ENCODE results near the gene TSPAN33. TPM values are rescaled to one million over a fixed set of nuclear protein-coding genes. Genes with fewer than 3 reads are reported as not detected.

Gene TSPAN33
- total and polyA plus RNA-seq, 10 of the 15 experiments (the other 5 are each of a cell fraction or from before 2014, with no cell fraction given), result 12.0 to 123 (median 86.3) TPM

DNA sequence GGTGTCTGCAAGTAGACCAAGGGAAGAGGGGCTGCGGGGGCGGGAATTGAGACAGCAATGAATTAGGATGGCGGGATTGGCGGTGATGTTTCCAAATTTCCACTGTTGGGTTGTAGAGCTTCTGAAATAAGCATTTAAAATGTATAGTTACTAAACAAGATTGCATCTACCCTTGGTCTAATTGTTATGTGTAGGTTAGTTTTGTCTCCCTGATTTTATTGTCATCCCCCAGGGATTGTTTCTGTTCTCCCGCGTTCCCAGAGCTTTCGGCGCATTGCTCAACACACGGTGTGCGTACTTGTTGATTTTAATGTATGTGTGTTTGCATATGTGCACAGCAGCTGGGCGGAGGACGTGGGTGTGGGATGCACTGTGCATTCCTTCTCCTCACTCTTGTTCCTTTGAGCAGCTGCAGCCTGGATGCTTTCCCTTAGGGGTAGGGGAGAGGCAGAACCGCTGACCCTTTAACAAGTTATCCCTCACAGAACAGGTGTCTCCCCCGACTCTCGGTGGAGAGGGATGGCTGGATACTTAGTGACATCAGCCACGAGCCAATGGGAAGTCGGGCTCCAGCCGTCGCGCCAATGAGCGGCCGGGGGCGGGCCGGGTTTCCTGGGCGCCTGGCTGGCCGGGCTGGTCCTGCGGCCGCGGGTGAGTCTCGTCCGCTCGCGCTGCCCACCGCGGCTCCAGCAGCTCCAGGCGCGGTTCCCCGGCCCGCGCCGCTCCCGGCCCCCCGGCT is at the start of gene TSPAN33 (continued):
- TF ChIP-seq, protein P1, sequence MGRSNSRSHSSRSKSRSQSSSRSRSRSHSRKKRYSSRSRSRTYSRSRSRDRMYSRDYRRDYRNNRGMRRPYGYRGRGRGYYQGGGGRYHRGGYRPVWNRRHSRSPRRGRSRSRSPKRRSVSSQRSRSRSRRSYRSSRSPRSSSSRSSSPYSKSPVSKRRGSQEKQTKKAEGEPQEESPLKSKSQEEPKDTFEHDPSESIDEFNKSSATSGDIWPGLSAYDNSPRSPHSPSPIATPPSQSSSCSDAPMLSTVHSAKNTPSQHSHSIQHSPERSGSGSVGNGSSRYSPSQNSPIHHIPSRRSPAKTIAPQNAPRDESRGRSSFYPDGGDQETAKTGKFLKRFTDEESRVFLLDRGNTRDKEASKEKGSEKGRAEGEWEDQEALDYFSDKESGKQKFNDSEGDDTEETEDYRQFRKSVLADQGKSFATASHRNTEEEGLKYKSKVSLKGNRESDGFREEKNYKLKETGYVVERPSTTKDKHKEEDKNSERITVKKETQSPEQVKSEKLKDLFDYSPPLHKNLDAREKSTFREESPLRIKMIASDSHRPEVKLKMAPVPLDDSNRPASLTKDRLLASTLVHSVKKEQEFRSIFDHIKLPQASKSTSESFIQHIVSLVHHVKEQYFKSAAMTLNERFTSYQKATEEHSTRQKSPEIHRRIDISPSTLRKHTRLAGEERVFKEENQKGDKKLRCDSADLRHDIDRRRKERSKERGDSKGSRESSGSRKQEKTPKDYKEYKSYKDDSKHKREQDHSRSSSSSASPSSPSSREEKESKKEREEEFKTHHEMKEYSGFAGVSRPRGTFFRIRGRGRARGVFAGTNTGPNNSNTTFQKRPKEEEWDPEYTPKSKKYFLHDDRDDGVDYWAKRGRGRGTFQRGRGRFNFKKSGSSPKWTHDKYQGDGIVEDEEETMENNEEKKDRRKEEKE (IDR thresholded peaks at IDR 0.05), result no peak
- no peak for TF ChIP-seq ZBTB33 (IDR thresholded peaks at IDR 0.05)
- no peak for TF ChIP-seq ZSCAN29 (IDR thresholded peaks at IDR 0.05)
- TF ChIP-seq SMC3 (IDR thresholded peaks at IDR 0.05; ENCODE audit: borderline replicate concordance, low read length), result no peak
- no peak for TF ChIP-seq RB1 (IDR thresholded peaks at IDR 0.05; ENCODE audit: borderline replicate concordance)
- peak; percentile 59; the same call in 1 of the 2 replicates for TF ChIP-seq TCF12 (IDR thresholded peaks at IDR 0.05; ENCODE audit: low read depth, low read length)
- TF ChIP-seq POU2F2 (IDR thresholded peaks at IDR 0.05; ENCODE audit: borderline replicate concordance, low read depth, low read length), result peak; percentile 83; the same call in 1 of the 3 replicates
- TF ChIP-seq ETV6 (conservative IDR thresholded peaks at IDR 0.05 in 1 of 2, IDR thresholded peaks at IDR 0.05 in 1 of 2; ENCODE audit: borderline replicate concordance in 1 of 2, low read depth in 1 of 2), result no peak
- TF ChIP-seq, protein P2, sequence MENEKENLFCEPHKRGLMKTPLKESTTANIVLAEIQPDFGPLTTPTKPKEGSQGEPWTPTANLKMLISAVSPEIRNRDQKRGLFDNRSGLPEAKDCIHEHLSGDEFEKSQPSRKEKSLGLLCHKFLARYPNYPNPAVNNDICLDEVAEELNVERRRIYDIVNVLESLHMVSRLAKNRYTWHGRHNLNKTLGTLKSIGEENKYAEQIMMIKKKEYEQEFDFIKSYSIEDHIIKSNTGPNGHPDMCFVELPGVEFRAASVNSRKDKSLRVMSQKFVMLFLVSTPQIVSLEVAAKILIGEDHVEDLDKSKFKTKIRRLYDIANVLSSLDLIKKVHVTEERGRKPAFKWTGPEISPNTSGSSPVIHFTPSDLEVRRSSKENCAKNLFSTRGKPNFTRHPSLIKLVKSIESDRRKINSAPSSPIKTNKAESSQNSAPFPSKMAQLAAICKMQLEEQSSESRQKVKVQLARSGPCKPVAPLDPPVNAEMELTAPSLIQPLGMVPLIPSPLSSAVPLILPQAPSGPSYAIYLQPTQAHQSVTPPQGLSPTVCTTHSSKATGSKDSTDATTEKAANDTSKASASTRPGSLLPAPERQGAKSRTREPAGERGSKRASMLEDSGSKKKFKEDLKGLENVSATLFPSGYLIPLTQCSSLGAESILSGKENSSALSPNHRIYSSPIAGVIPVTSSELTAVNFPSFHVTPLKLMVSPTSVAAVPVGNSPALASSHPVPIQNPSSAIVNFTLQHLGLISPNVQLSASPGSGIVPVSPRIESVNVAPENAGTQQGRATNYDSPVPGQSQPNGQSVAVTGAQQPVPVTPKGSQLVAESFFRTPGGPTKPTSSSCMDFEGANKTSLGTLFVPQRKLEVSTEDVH (IDR thresholded peaks at IDR 0.05; ENCODE audit: low read depth, partially characterized antibody), result no peak
- TF ChIP-seq EED (IDR thresholded peaks at IDR 0.05; ENCODE audit: low read depth), result no peak
- TF ChIP-seq PAX8 (IDR thresholded peaks at IDR 0.05), result no peak
- TF ChIP-seq RUNX3 (IDR thresholded peaks at IDR 0.05; ENCODE audit: low read length), result 0 out of 2 replicates have a peak, but pooled peaks have one; percentile 18
- TF ChIP-seq KAT2A (conservative IDR thresholded peaks at IDR 0.05; ENCODE audit: control insufficient read depth, low read depth, low read length), result no peak
- TF ChIP-seq FOXM1 (IDR thresholded peaks at IDR 0.05; ENCODE audit: low read depth, low read length), result no peak
- TF ChIP-seq ZNF274 (IDR thresholded peaks at IDR 0.05; ENCODE audit: insufficient read depth, insufficient read length), result no peak
- no peak for TF ChIP-seq USF1 (IDR thresholded peaks at IDR 0.05; ENCODE audit: borderline replicate concordance, extremely low read length, insufficient read depth, low read depth, low read length)
- TF ChIP-seq BHLHE40 (IDR thresholded peaks at IDR 0.05; ENCODE audit: borderline replicate concordance in 1 of 2, low read depth in 2 of 2, low read length in 1 of 2), result 0 out of 4 replicates have a peak, but pooled peaks of 1 of the 2 experiments have one; percentile 6
- no peak for TF ChIP-seq SMAD5 (IDR thresholded peaks at IDR 0.05; ENCODE audit: low read depth)
- peak; percentile 28; the same call in 1 of the 2 replicates for TF ChIP-seq TAF1 (IDR thresholded peaks at IDR 0.05; ENCODE audit: borderline replicate concordance, low read depth, low read length)

Data from GM12878 (cell line).